Measurements from ENCODE around the gene PCSK7. TPM values are rescaled to one million over a fixed set of nuclear protein-coding genes. Genes with fewer than 3 reads are reported as not detected.

PCSK7 gene, protein sequence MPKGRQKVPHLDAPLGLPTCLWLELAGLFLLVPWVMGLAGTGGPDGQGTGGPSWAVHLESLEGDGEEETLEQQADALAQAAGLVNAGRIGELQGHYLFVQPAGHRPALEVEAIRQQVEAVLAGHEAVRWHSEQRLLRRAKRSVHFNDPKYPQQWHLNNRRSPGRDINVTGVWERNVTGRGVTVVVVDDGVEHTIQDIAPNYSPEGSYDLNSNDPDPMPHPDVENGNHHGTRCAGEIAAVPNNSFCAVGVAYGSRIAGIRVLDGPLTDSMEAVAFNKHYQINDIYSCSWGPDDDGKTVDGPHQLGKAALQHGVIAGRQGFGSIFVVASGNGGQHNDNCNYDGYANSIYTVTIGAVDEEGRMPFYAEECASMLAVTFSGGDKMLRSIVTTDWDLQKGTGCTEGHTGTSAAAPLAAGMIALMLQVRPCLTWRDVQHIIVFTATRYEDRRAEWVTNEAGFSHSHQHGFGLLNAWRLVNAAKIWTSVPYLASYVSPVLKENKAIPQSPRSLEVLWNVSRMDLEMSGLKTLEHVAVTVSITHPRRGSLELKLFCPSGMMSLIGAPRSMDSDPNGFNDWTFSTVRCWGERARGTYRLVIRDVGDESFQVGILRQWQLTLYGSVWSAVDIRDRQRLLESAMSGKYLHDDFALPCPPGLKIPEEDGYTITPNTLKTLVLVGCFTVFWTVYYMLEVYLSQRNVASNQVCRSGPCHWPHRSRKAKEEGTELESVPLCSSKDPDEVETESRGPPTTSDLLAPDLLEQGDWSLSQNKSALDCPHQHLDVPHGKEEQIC
- total RNA-seq = 49.9 and 101 TPM in 2 replicates

DNA sequence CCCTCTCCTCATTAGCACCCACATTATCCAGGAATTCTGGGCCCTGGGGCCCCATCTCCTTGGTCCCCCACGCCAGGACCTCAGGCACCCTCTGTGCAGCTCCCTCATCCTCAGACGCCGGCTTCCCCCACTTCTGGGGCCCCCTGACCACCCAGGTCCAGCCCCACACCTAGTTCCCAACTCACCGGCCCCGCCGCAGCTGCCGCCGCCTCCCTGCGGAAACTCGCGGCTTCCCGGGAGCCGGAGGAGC, at the start of gene PCSK7:
PCSK7 (minus strand) TSS at position 232 of the 250 bp plus-strand sequence. CDS start 2,229 bp downstream, outside the sequence.

DNA sequence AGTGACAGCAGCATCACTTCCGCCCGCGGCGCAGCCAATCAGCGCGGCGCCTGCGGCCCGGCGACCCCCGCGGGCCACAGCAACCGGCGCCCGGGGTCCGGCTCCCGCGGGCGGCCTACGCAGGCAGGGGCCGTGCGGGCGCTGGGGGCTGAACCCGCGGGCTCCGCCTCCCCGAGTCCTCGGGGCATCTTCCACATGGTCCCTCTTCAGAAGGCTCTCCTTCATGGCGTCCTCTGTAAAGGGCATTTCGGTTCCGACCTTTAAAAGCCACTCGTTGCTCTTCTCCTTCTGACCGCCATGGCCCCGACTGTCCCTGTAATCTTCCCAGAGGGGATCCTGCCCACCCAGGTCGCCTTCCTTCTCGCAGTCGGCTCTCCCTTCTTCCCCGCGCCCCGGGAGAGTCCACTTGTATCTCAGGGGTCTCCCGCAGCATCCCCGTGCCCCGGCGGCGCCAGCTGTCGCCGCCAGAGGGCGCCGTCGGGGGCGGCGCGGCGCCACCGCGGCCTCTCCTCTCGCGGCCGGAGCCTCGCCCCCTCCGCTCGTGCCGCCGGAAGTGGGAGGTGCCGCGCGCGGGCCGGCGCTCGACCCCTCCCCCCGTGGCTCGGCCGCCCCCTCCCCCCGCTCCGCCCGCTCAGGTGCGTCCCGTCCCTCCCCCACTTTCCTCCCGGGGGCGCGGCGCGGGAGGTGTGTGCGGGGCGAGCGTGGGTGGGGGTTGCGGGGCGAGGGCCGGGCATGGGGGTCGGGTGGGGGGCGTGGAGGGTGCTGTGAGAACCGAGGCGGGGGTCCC, 412 bp upstream of the PCSK7 start, which contains the start of gene RNF214:
RNF214 (plus strand) TSS at position 580 of the 787 bp plus-strand sequence. CDS start 1,602 bp downstream, outside the sequence.

DNA sequence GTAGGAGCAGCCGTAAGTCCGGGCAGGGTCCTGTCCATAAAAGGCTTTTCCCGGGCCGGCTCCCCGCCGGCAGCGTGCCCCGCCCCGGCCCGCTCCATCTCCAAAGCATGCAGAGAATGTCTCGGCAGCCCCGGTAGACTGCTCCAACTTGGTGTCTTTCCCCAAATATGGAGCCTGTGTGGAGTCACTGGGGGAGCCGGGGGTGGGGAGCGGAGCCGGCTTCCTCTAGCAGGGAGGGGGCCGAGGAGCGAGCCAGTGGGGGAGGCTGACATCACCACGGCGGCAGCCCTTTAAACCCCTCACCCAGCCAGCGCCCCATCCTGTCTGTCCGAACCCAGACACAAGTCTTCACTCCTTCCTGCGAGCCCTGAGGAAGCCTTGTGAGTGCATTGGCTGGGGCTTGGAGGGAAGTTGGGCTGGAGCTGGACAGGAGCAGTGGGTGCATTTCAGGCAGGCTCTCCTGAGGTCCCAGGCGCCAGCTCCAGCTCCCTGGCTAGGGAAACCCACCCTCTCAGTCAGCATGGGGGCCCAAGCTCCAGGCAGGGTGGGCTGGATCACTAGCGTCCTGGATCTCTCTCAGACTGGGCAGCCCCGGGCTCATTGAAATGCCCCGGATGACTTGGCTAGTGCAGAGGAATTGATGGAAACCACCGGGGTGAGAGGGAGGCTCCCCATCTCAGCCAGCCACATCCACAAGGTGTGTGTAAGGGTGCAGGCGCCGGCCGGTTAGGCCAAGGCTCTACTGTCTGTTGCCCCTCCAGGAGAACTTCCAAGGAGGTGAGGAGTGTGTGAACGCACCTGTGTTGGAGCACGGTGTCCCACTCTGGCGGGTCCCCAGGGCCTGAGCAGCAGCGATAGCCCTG, 32.6 kb downstream of the PCSK7 start, which contains the start of gene TAGLN:
TAGLN (plus strand) TSS at position 318 of the 863 bp plus-strand sequence. CDS start 3,644 bp downstream, outside the sequence.

DNA sequence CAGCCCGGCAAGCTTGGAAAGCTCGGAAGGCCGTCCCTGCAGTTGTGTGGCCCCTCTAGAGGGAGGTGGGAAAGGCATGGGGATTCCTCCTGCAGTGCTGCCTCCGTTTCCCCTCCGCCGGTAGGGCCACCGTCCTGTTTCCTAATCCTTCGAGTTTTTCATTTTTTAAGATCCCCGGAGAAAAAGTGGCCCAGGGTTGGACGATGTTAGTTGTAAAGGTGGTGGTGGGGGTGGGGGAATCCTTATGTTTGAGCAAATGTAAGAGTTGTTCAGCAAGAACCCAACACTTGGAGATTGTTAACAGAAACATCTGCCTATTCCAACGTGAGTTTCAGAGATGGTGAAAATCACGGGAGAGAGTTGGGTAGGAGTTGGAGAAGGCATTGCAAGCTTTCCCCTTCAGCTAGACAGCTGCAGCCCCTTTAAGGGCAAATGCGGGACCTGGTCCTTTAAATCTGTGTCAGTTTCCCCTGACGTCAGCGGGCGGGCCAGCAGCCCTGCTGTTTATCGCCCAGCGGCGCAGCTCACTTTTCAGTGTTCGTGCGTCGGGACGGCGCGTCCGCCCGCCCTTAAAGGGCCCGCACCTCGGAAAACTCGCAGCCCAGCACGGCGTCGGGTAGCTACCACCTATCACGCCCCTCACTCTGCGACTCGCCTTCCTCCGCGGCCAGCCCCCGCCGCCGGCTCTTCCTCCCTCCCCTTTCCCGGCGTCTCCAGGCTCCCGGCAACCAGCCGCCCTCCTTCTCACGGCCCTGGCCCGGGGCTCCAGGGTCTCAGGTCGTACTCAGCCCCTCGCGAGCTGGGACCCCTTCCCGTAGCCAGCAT, 53.5 kb downstream of the PCSK7 start, which contains the start of gene SIDT2:
SIDT2 (plus strand) TSS at position 534 of the 825 bp plus-strand sequence. CDS start 521 bp downstream, outside the sequence.

Other genes starting within 250 kb of the PCSK7 start
- gene SIK3, start 133.6 kb downstream of the PCSK7 start, total RNA-seq = 13.2 and 13.8 TPM in 2 replicates
- gene PAFAH1B2, start 87.8 kb downstream of the PCSK7 start, total RNA-seq = 187 and 197 TPM in 2 replicates
- gene SIDT2, start 53.3 kb downstream of the PCSK7 start, total RNA-seq = 17.1 and 27.6 TPM in 2 replicates
- gene TAGLN, start 32.7 kb downstream of the PCSK7 start, total RNA-seq = 1,205 and 3,154 TPM in 2 replicates
- gene RNF214, start 598 bp upstream of the PCSK7 start, total RNA-seq = 6.8 and 7.3 TPM in 2 replicates
- gene BACE1-AS, start 59.3 kb upstream of the PCSK7 start, total RNA-seq = 1.2 and 1.4 TPM in 2 replicates
- gene BACE1, start 84.2 kb upstream of the PCSK7 start, total RNA-seq = 23.1 and 27.2 TPM in 2 replicates
- gene CEP164, start 95.8 kb upstream of the PCSK7 start, total RNA-seq = 22.8 and 35.5 TPM in 2 replicates